Caki2 (cell line): Measurements from ENCODE around the gene SPOCK3. TPM values are rescaled to one million over a fixed set of nuclear protein-coding genes. Genes with fewer than 3 reads are reported as not detected.

Experiments used
- DNase-seq: peaks from one replicate; pipeline ENCODE4 v3.0.0-alpha.2; 2015; ENCODE audit warnings: low read depth
- in situ Hi-C: cut with HindIII; loops from 2 replicates; pipeline ENCODE4 v1.10.0; 2016; ENCODE audit warnings: low sequenced_read_pairs, low pct_unique_long_range_greater_than_20kb, mixed read lengths
- total RNA-seq: library from RNA; depleted of rRNA; stranded (reverse); fragments of >200 nt; shearing (Covaris generic); gene quantifications from 2 replicates; pipeline ENCODE4 v1.2.3, GENCODE V29; 2014; ENCODE audit warnings: low replicate concordance

Gene SPOCK3
- total RNA-seq, 1 experiment from 2014 or later = 1.7 TPM

DNA sequence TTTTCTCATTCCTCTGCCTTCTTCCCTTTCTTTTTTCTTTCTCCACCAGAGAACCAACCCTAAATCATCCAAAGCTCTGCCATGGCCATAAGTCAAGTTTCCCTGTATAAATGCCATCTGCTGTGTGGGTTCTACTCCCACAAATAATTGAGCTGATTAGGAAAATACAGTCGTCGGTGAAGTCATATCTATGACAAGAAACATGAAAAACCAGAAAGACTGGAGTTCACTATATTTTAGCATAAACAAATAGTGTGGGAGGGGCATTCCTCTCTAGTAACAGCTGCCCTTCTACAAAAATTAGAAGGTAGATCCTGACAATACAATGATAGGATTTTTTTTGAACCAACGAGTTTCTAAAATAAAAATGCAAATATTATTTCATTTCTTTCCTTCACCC lies 48.8 kb downstream of the SPOCK3 start:
- in situ Hi-C loops = no loop called here
- DNase-seq = no peak

GRCh38 chr4:167183036-167183435 lies 51.3 kb downstream of the SPOCK3 start:
- in situ Hi-C loops = no loop called here
- DNase-seq = no peak

- DNase-seq = no peak
Observed at GRCh38 chr4:167177925-167178324, 56.4 kb downstream of the SPOCK3 start.

GRCh38 chr4:167176723-167177367 lies 57.4 kb downstream of the SPOCK3 start:
- no peak for DNase-seq
- in situ Hi-C loops = no loop called here

More at GRCh38 chr4:167177925-167178324, 56.4 kb downstream of the SPOCK3 start:
- in situ Hi-C loops = no loop called here

- in situ Hi-C loops = no loop called here
- DNase-seq = no peak
Observed at GRCh38 chr4:167171928-167172327, 62.4 kb downstream of the SPOCK3 start.

- no peak for DNase-seq
- in situ Hi-C loops = no loop called here
Observed at GRCh38 chr4:167168611-167169010, 65.7 kb downstream of the SPOCK3 start.

DNA sequence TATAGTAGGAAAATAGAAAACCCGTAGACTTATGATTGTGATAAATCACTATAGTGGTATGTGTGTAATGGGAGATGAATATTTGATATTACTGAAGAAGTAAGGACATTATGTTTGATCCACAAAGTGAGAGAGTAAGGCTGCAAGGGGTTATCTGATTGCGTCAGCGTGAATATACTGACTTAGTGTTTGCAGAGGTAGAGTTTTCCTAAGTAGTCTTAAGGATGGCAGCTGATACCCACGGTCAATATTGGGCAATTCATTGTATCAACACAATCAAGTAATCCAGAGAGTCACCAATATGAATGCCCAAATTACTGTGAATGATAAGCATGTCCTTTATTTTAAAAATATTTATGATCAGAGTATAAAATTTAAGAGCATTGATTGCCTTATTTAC lies 83.7 kb downstream of the SPOCK3 start:
- in situ Hi-C loops = no loop called here
- no peak for DNase-seq

DNA sequence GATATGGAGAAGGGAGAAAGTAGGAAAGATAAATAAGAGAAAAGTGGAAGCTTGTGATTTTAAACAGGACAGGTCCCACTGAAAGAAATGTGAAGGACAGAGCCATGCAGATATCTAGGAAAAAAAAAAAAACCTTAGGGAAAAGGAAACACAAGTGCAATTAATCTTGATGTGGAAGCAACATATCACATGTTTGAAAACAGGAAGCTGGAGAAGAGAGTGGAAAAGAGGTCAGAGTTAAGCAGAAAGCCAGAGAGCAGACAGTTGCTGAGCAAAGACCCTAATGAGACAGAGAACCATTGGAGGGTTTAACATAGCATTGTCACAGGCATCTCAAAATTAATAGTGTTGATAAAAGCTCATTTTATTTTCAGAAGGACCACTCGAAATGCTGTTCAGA lies 89.7 kb downstream of the SPOCK3 start:
- in situ Hi-C loops = no loop called here
- no peak for DNase-seq

GRCh38 chr4:167143018-167143417 lies 91.3 kb downstream of the SPOCK3 start:
- in situ Hi-C loops = no loop called here

DNA sequence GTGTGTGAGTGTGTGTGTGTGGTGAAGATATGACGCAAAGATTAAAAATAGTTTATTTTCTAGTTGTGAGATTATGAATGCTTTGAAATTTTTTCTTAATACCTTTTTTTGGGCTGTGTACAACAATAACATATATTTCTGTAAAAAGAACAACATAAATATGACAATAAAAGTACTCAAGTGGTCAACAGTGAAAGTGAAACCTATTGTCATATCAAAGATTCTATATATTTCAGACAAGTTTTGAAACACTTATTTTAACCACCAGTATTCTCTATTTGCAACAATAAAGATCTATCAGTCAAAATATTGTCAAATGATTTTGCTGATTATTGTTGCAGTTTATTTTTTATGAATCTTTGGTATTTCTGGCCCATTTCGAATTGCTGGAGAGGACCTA lies 98.0 kb downstream of the SPOCK3 start:
- in situ Hi-C loops = no loop called here
- no peak for DNase-seq

More at GRCh38 chr4:167143018-167143417, 91.3 kb downstream of the SPOCK3 start:
- DNase-seq = no peak

- in situ Hi-C loops = no loop called here
Observed at GRCh38 chr4:167129146-167129545, 105.1 kb downstream of the SPOCK3 start.

DNA sequence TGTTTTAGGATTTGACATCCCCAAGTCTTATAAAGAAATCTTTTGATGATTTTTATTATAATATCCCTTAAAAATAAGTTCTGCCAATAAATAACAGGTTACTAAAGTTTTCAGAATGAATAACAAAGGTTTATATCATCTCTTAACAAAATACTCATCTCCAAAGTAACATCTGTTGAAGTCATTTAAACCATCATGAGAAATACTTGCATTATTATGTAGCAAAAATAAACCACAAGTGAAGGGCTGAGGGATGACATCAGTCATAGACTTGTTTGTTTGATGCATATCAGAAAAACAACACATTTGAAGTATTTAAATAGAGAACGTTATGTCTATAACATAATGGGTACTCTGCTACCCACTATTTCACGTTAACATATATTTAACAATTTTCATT lies 114.9 kb downstream of the SPOCK3 start:
- in situ Hi-C loops = no loop called here
- no peak for DNase-seq

More at GRCh38 chr4:167129146-167129545, 105.1 kb downstream of the SPOCK3 start:
- DNase-seq = no peak

GRCh38 chr4:167117273-167117672 lies 117.0 kb downstream of the SPOCK3 start:
- in situ Hi-C loops = no loop called here
- DNase-seq = no peak

- DNase-seq = no peak
- in situ Hi-C loops = no loop called here
Observed at GRCh38 chr4:167114416-167114971, 119.8 kb downstream of the SPOCK3 start.

DNA sequence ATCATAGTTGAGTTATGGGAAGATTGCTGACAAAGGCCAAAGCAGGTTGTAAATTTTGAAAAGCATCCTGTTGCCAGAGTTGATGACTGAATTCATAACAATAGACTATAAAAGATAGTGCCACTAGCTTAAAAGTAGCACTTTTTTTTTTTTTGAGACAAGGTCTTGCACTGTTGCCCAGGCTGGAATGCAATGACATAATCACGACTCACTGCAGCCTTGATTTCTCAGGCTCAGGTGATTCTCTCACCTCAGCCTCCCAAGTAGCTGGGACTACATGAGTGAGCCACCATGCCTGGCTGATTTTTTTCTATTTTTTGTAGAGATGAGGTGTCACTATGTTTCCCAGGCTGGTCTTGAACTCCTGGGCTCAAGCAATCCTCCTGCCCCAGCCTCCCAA lies 122.7 kb downstream of the SPOCK3 start:
- DNase-seq = peak; percentile 52
- in situ Hi-C loops = no loop called here

DNA sequence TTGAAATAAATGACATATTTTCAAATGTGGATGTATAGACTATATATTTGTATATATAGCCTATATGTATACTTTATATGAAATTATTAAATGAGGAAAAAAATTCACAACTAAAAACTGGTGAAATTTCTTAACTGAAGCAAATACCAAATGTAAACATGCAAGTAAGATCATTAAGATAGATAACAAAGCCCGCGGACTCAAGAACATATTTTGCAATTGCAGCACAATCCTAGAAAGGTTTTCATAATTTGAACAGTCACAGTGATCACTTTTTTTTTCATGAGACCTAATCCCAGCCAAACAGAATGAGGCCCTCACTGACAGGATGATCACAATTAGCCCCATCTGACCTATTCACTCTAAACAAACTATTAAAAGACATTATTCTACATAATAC lies 123.2 kb downstream of the SPOCK3 start:
- in situ Hi-C loops = no loop called here
- DNase-seq = no peak

GRCh38 chr4:167109859-167110258 lies 124.4 kb downstream of the SPOCK3 start:
- in situ Hi-C loops = no loop called here
- no peak for DNase-seq

GRCh38 chr4:167105857-167106256 lies 128.4 kb downstream of the SPOCK3 start:
- DNase-seq = no peak
- in situ Hi-C loops = no loop called here

GRCh38 chr4:167102475-167102874 lies 131.8 kb downstream of the SPOCK3 start:
- DNase-seq = no peak
- in situ Hi-C loops = no loop called here

- in situ Hi-C loops = no loop called here
- DNase-seq = no peak
Observed at GRCh38 chr4:167101035-167101434, 133.3 kb downstream of the SPOCK3 start.
